Testis (tissue), 2 donors: ENCODE measurements around the gene BLM.

Source experiments
- CTCF ChIP-seq, 3 experiments: fragments of 450-650 bp in 2 of 3; fragments of 200-600 bp in 1 of 3; sonication (generic) in 1 of 3; IDR thresholded peaks; one replicate each; pipeline ENCODE4 v1.5.1; 2016 to 2019; ENCODE audit warnings: antibody characterized with exemption in 3 of 3, mild to moderate bottlenecking in 2 of 3, moderate library complexity in 1 of 3
- POLR2A ChIP-seq: fragments of 450-650 bp; IDR thresholded peaks from one replicate; pipeline ENCODE4 v1.6.1; 2017; ENCODE audit warnings: antibody characterized with exemption, mild to moderate bottlenecking, moderate library complexity

GRCh38 chr15:90729261-90729660 lies 12.1 kb downstream of the BLM start:
- TF ChIP-seq POLR2A: no peak
- TF ChIP-seq CTCF (IDR thresholded peaks at IDR 0.05): no peak
